ENCODE results near the gene PDE6B. TPM values are rescaled to one million over a fixed set of nuclear protein-coding genes. Genes with fewer than 3 reads are reported as not detected.
"Not testable (repeated sequence)": the region's sequence is repeated elsewhere in the genome, so short reads cannot be mapped to it uniquely, and the experiment has no call there.

The PDE6B gene
- total RNA-seq, 4 donors from 2014 or later, result 0.32 to 5.6 (median 2.9) TPM

DNA sequence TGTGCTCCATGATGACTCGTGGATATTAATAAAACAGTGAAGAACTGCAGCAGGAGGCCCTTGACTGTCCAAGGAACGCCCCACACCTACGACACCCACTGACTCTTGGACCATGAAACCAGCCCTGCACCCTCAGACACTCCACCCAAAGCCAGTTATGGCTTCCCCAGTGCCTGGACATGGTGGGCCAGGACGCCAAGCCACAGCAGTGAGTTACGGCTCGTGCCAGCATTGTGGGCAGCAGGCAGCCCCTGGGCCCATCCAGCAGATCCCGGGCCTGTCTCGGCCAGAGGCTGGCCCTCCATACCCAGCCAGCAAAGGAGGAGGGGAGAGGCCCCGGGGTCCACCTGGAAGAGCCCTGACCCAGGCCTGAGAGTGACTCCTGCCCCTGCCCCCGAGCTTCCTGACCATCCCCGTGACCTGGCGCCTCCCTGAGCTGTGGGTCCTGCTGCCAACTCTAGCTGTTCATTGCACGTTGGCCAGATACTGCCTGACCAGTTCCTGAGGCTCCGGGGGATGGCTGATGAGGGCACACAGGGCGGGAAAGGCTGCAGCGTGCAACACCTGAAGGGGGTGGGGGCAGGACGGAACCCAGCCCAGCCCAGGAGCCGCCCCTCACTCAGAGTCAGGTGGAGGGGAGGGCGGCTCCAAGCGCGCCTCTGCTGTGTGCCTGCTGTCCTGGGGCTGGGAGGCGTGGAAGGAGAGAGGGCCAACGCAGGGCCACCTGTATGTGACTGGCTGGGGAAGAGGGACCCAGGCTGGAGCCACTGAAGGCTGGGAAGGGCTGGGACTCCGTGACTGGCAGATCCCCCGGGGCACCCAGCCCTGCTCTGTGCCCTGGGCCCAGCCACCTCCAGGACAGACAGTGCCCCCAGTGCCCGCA lies 62.8 kb downstream of the PDE6B start:
- ATAC-seq (ENCODE audit: low FRiP score) (no peak), DNase-seq (ENCODE audit: low spot score) (no peak)
- TF ChIP-seq, protein P1, sequence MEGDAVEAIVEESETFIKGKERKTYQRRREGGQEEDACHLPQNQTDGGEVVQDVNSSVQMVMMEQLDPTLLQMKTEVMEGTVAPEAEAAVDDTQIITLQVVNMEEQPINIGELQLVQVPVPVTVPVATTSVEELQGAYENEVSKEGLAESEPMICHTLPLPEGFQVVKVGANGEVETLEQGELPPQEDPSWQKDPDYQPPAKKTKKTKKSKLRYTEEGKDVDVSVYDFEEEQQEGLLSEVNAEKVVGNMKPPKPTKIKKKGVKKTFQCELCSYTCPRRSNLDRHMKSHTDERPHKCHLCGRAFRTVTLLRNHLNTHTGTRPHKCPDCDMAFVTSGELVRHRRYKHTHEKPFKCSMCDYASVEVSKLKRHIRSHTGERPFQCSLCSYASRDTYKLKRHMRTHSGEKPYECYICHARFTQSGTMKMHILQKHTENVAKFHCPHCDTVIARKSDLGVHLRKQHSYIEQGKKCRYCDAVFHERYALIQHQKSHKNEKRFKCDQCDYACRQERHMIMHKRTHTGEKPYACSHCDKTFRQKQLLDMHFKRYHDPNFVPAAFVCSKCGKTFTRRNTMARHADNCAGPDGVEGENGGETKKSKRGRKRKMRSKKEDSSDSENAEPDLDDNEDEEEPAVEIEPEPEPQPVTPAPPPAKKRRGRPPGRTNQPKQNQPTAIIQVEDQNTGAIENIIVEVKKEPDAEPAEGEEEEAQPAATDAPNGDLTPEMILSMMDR (IDR thresholded peaks at IDR 0.05), result no peak

DNA sequence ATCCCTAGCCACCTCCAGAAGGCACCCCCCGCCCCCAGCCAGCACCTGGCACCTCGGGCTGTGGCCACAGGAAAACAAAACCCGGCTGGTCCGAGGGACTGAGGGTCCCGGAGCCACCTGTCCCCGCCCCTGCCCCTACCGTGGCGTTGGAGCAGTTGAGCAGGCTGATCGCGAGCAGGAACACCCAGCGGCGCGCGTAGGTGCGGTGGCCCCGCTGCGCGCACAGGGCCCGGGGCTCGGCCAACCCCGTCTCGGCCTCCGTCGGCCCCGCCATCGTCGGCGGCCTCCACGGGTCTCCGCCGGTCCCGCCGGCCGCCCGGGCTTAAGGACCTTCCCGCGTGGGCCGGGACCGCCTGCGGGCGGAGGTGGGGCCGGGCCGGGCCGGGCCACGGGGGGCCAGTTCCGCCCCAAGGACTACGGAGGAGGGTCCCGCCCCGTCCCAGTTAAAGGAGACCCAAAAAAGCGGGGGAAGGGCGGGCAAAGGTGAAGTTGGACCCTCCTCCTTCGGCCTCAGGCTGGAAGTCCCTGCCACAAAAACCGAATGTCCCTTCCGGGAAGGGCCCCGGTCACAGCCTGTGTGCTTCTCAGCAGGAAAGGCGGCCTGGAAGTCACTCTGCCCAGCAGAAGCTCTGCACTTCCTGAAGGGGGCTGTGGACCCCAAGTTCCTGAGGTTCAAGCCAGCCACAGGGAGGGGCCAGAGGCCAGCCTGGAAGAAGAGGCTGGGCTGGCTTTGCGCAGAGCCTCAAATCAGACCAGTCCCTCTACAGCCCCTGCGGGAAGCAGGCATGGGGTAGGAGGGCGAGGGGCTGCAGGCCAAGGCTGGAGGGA lies 63.7 kb downstream of the PDE6B start, which contains the start of gene SLC49A3:
TSS of gene SLC49A3 (minus strand) at position 298 of the 828 bp plus-strand sequence. CDS start at position 274, 24 bp downstream.
- ATAC-seq (ENCODE audit: low FRiP score) (no peak), DNase-seq (ENCODE audit: low spot score) (no peak)
- TF ChIP-seq, protein P1 (IDR thresholded peaks at IDR 0.05), result no peak

- no peak for DNase-seq (ENCODE audit: low spot score)
- no peak for ATAC-seq (ENCODE audit: low FRiP score)
- TF ChIP-seq, protein P1 (IDR thresholded peaks at IDR 0.05), result no peak
Observed at GRCh38 chr4:689723-690122, 64.3 kb downstream of the PDE6B start.

- TF ChIP-seq, protein P1 (IDR thresholded peaks at IDR 0.05), result no peak
- DNase-seq (ENCODE audit: low spot score) (no peak), ATAC-seq (ENCODE audit: low FRiP score) (no peak)
Observed at GRCh38 chr4:692771-693554, 67.6 kb downstream of the PDE6B start.

GRCh38 chr4:694341-694940 lies 69.1 kb downstream of the PDE6B start:
- ATAC-seq (ENCODE audit: low FRiP score); DNase-seq (ENCODE audit: low spot score): not testable (repeated sequence)

DNA sequence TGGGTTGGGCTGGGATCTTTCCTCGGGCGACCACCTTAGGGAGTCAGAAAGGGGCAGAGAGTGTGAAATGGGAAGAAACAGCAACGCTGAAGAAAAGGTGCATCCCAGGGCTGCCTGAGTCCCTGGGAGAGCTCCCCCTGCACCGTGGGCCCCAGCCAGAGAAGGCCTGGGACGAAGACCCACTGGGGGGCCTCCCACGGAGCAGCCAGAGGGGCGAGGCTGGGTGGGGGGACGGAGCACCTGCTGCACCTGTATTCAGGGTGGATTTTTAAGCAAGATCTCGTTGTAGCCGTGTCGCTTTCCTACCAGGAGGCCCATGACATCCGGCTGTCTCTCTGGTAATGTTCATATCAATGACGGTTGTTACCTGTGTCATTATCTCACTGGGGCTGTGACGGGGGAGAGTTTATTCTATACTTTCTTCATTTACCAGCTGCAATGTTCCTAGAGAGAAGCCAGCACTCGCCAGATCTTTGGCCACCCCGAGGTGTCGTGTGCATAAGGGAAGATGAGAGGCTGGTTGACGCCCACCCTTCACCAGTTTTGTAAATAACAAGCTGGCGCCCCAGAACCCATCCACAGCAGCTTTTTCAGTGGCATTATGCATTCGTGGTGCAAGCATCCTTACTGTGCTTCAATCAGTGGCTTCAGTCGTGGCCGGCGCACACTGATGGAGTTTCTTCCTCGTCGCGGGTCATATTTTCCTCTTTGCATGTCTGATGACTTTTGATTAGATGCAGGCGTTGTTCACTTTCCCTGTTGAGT lies 74.6 kb downstream of the PDE6B start:
- TF ChIP-seq, protein P1 (IDR thresholded peaks at IDR 0.05), result no peak
- DNase-seq (ENCODE audit: low spot score) (no peak), ATAC-seq (ENCODE audit: low FRiP score) (no peak)

Data from omental fat pad (tissue), 4 donors.